GM08714 (cell line): ENCODE results near the gene SAE1.

Experiments used
- H3K4me3 ChIP-seq: fragments of 200-500 bp; sonication (Bioruptor generic); 2 replicates; pipeline ENCODE4 v1.5.1; 2014; ENCODE audit warnings: mild to moderate bottlenecking, low read length, inconsistent platforms
- ZNF274 ChIP-seq: IDR thresholded peaks from 2 replicates; pipeline ENCODE4 v1.6.1; 2012; ENCODE audit warnings: mild to moderate bottlenecking, low read depth, low read length

SAE1 gene

GRCh38 chr19:47187335-47187655 is 56.7 kb downstream of the SAE1 start:
- no peak overlapping the region for H3K4me3 ChIP-seq
- no peak for TF ChIP-seq ZNF274

- H3K4me3 ChIP-seq: no peak overlapping the region
- no peak for TF ChIP-seq ZNF274
Measured at GRCh38 chr19:47187797-47188196, 57.2 kb downstream of the SAE1 start.

- TF ChIP-seq ZNF274: no peak
Measured at GRCh38 chr19:47188507-47189033, 57.9 kb downstream of the SAE1 start.

GRCh38 chr19:47190167-47190727 is 59.6 kb downstream of the SAE1 start:
- TF ChIP-seq ZNF274: no peak
- H3K4me3 ChIP-seq: no peak overlapping the region

More at GRCh38 chr19:47188507-47189033, 57.9 kb downstream of the SAE1 start:
- no peak overlapping the region for H3K4me3 ChIP-seq

- no peak for TF ChIP-seq ZNF274
- H3K4me3 ChIP-seq: no peak overlapping the region
Measured at GRCh38 chr19:47195434-47195833, 64.8 kb downstream of the SAE1 start.

- H3K4me3 ChIP-seq: no peak overlapping the region
- no peak for TF ChIP-seq ZNF274
Measured at GRCh38 chr19:47197141-47197540, 66.5 kb downstream of the SAE1 start.

- no peak for TF ChIP-seq ZNF274
- no peak overlapping the region for H3K4me3 ChIP-seq
Measured at GRCh38 chr19:47200530-47200929, 69.9 kb downstream of the SAE1 start.

GRCh38 chr19:47203254-47203653 is 72.6 kb downstream of the SAE1 start:
- H3K4me3 ChIP-seq: no peak overlapping the region
- no peak for TF ChIP-seq ZNF274

GRCh38 chr19:47209319-47210179 is 78.9 kb downstream of the SAE1 start:
- H3K4me3 ChIP-seq: no peak overlapping the region
- no peak for TF ChIP-seq ZNF274

- no peak for TF ChIP-seq ZNF274
- no peak overlapping the region for H3K4me3 ChIP-seq
Measured at GRCh38 chr19:47210180-47210490, 79.5 kb downstream of the SAE1 start.

GRCh38 chr19:47210689-47211316 is 80.2 kb downstream of the SAE1 start:
- no peak for TF ChIP-seq ZNF274
- H3K4me3 ChIP-seq: no peak overlapping the region

GRCh38 chr19:47215581-47215980 is 84.9 kb downstream of the SAE1 start:
- no peak overlapping the region for H3K4me3 ChIP-seq
- TF ChIP-seq ZNF274: no peak

GRCh38 chr19:47221080-47221841 is 90.6 kb downstream of the SAE1 start:
- TF ChIP-seq ZNF274: no peak
- no peak overlapping the region for H3K4me3 ChIP-seq

- no peak overlapping the region for H3K4me3 ChIP-seq
- no peak for TF ChIP-seq ZNF274
Measured at GRCh38 chr19:47221890-47222289, 91.3 kb downstream of the SAE1 start.
